GM13977 (cell line): ENCODE measurements around the gene KATNB1.

Experiments
- DNase-seq: peaks from one replicate; pipeline ENCODE4 v3.0.0; 2012; ENCODE audit warnings: low spot score
- in situ Hi-C: fragments of 300-500 bp; cut with MboI; formaldehyde crosslinking; loops from one replicate; pipeline ENCODE4 v1.12.0; 2022; ENCODE audit warnings: low sequenced_read_pairs, low pct_unique_long_range_greater_than_20kb, mixed read lengths, inconsistent platforms; ENCODE audit not compliant: unreplicated experiment
- TF ChIP-seq, protein P1 (sequence below): IDR thresholded peaks from 2 replicates; pipeline ENCODE4 v1.5.1; 2012; ENCODE audit warnings: mild to moderate bottlenecking, control low read depth; ENCODE audit not compliant: insufficient read depth; ENCODE audit errors: extremely low read depth, missing control alignments

The KATNB1 gene

DNA sequence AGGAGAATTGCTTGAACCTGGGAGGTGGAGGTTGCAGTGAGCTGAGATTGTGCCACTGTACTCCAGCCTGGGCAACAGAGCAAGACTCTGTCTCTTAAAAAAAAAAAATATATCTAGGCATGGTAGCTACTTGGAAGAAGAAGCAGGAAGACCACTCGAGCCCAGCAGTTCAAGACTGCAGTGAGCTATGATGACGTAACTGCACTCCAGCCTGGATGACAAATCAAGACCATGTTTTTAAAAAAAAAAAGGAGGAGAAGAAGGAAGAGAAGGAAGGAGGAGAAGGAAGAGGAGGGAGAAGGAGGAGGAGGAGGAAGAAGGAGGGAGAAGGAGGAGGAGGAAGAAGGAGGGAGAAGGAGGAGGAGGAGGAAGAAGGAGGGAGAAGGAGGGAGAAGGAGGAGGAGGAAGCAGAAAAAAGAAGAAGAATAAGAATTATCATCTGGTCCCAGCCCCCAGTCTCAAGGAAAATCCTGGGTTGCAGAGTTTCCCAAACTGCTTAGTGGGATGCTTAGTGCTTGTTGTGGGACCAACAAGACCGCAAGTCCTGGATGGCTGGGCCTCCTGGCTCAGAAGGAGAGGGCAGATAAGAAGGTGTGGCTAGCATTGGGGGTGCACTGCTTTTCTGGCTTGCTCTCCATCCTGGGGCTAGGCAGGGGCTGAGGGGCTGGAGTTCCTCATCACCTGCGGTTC, 44.6 kb upstream of the KATNB1 start:
- TF ChIP-seq, protein P1, sequence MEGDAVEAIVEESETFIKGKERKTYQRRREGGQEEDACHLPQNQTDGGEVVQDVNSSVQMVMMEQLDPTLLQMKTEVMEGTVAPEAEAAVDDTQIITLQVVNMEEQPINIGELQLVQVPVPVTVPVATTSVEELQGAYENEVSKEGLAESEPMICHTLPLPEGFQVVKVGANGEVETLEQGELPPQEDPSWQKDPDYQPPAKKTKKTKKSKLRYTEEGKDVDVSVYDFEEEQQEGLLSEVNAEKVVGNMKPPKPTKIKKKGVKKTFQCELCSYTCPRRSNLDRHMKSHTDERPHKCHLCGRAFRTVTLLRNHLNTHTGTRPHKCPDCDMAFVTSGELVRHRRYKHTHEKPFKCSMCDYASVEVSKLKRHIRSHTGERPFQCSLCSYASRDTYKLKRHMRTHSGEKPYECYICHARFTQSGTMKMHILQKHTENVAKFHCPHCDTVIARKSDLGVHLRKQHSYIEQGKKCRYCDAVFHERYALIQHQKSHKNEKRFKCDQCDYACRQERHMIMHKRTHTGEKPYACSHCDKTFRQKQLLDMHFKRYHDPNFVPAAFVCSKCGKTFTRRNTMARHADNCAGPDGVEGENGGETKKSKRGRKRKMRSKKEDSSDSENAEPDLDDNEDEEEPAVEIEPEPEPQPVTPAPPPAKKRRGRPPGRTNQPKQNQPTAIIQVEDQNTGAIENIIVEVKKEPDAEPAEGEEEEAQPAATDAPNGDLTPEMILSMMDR, result no peak
- no peak for DNase-seq
- in situ Hi-C loops, result no loop called here

DNA sequence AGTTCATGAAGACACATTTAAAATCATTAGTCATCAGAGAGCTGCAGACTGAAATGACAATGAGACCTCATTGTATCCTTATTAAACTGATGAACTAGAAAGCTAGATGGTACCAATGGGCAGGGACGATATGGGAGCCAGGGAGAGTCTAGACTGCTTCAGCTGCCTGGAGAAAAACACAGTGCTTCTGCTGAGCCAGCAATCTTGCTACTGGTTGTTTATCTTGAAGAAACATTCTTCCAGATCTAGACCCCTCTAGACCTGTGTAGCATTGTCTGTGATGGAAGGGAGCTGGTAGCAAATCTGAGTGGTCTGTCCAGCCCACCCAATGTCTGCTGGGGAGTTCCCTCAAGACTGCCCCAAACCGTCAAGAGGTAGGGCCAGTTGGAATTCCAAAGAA, 42.9 kb upstream of the KATNB1 start:
- TF ChIP-seq, protein P1, result no peak
- DNase-seq, result no peak
- in situ Hi-C loops, result no loop called here

DNA sequence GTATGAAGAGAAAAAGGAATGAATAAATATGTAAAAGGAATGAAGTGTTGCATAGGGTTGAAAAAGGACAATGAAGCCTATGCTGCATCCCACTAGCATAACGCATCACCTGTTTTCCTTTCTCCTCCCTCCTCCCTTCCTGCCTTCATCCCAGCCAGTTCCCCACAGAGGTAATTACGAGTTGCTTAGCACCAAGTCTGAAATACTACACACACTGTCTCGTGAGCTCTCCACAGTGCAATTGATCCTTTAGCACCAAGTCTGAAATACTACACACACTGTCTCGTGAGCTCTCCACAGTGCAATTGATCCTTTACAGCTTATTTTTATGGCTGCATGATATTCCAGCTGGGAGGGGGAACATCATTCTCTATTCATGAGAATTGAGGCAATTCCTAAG, 42.0 kb upstream of the KATNB1 start:
- TF ChIP-seq, protein P1, result no peak
- no peak for DNase-seq
- in situ Hi-C loops, result no loop called here

DNA sequence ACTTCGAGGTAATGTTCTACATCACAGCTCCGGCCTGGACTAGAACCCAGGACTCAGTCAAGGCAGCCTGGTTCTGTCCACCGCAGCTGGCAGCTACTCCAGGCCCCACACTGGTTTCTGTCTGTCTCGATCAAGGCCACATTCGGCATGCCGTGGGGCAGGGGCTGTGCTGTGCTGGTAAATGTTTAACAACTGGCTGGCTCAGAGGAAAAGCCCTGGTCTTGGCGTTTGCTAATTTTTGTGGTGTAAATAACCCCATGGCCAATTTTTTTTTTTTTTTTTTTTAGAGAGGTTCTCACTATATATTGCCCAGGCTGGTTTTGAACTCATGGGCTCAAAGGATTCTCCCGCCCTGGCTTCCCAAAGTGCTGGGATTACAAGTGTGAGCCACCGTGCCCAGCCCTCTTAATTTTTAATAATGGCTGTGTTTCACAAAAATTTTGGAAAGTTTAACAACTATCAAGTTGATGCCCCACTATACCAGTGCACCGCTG, 41.3 kb upstream of the KATNB1 start:
- TF ChIP-seq, protein P1, result no peak
- DNase-seq, result no peak
- in situ Hi-C loops, result no loop called here

DNA sequence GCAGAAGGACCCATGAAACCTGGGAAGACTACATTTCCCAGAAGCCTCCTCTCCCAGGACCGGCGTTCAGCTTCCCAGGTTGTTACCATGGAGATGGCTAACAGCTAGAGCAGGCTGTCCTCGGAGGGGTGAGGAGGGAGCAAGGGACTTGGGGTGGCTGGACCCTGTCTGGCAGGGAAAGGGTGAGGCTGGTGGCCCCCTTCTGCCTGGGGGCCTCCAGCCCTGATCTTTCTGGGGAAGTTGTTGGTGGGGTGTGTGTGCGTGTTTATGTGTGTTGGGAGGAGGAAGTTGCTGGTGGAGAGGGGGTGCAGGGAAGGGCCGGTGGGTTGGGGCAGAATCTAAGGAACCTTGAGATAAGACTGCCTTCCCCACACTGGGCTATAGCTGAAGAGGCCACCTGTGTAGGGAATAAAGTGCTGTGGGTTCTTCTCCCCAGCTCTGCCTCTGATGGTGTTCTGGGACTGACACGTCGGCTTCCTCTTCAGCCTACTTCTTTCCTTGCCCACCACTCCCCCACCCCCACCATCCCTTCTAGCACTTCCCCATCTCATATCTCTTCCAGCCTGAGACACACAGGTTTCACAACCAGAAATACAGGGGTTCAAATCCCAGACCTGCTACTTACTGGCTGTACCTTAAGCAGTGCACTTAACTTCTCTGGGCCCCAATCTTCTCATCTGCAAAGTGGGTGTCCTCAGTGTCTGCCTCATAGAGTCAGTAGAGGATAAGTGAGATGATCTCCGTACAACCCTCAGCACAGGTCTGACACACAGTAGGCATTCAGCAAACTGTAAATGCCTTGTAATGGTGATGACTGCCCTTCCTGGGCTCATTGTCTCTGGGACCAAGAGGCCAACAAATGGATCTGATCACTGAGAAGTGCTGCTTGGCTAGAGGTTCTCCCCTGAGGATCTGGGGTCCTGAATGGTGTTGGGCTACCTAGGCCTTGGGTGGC, 40.6 kb upstream of the KATNB1 start, which contains the start of gene DRC7:
Gene DRC7, plus strand, starts transcription at position 82 of the 955 bp plus-strand sequence. CDS start 3,144 bp downstream, outside the sequence.
- DNase-seq, result peak; percentile 75
- in situ Hi-C loops, result no loop called here
- TF ChIP-seq, protein P1, result no peak

DNA sequence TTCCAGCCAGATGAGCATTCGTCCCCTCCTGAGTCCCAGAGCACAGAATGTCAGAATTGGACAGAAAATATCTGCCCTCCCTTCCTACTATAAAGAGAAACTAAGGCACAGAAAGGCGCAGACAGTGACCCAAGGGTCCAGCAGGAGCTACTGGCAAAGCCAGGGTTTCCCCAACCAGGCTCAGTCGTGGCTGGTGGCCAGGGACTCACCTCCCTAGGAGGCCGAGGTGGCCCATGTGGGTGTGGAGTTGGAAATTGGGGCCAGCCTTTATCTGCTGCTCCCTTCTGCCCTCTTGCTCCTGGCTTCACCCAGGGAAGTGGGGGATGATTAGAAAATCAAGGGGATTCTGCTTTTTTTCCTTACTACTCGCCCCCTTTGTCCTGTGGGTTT, 39.9 kb upstream of the KATNB1 start:
- TF ChIP-seq, protein P1, result no peak
- in situ Hi-C loops, result no loop called here

More for the DNA sequence above, 39.9 kb upstream of the KATNB1 start:
- DNase-seq, result no peak
